ENCODE measurements around the gene UROC1. TPM values are rescaled to one million over a fixed set of nuclear protein-coding genes. Genes with fewer than 3 reads are reported as not detected.

UROC1 gene
- total RNA-seq, 1 experiment from 2014 or later = not detected

- intact Hi-C loops (cut with micrococcal nuclease) = no loop called here
- Histone ChIP-seq H3K27ac (ENCODE audit: low read depth, low read length) (no peak overlapping the region), H3K4me1 (ENCODE audit: control insufficient read depth in 1 of 2, insufficient read depth in 2 of 2, low read length in 2 of 2) (peaks cover 0 to 7% of the 10 kb centered on the region in 2 experiments; a peak in 1 of 4 replicates), H3K27me3 (ENCODE audit: insufficient read depth, low read length) (no peaks in the 10 kb centered on the region), H3K36me3 (ENCODE audit: control insufficient read depth in 1 of 2, insufficient read depth in 2 of 2, low read length in 2 of 2) (peaks cover 0 to 5% of the 10 kb centered on the region in 2 experiments; a peak in 2 of 4 replicates), H2AFZ (ENCODE audit: low read depth, low read length, poor library complexity, severe bottlenecking) (no peak overlapping the region), H3K79me2 (ENCODE audit: insufficient read depth, low read length) (no peaks in the 10 kb centered on the region), H4K20me1 (ENCODE audit: insufficient read depth) (no peaks in the 10 kb centered on the region), H3K4me3 (replicated peaks in 1 of 2; ENCODE audit: low read depth in 1 of 2, low read length in 2 of 2) (no peak overlapping the region), H3K9me3 (ENCODE audit: control insufficient read depth in 1 of 2, insufficient read depth in 1 of 2, low read depth in 1 of 2, low read length in 2 of 2) (no peaks in the 10 kb centered on the region), H3K4me2 (ENCODE audit: low read length) (no peak overlapping the region), H3K9me2 (ENCODE audit: insufficient read depth) (no peaks in the 10 kb centered on the region), H3K9ac (ENCODE audit: low read length) (no peak overlapping the region)
- ChIA-PET CTCF (no interaction called here), RAD21 (ENCODE audit: low non-redundant PET in 1 of 2, low total read pairs in 2 of 2, uncharacterized antibody in 2 of 2, unreplicated experiment in 2 of 2) (no interaction called here), POLR2A (no interaction called here)
- no peak for ATAC-seq
- DNase-seq (ENCODE audit: low read depth, low spot score) = no peak
- no TSS peak for BruUV-seq (replicated peaks)
- TF ChIP-seq JUND (IDR thresholded peaks at IDR 0.05) (no peak), POLR2AphosphoS5 (IDR thresholded peaks at IDR 0.05; ENCODE audit: low read depth, low read length) (no peak), CEBPB (IDR thresholded peaks at IDR 0.05; ENCODE audit: low read depth) (no peak), EGR1 (IDR thresholded peaks at IDR 0.05; ENCODE audit: low read depth) (no peak), SIN3A (IDR thresholded peaks at IDR 0.05; ENCODE audit: low read depth) (no peak), EZH2 (IDR thresholded peaks at IDR 0.05) (no peak), SRF (IDR thresholded peaks at IDR 0.05; ENCODE audit: low read depth) (no peak), POLR2A (IDR thresholded peaks at IDR 0.05; ENCODE audit: borderline replicate concordance, extremely low read depth, insufficient read depth, insufficient read length) (no peak), ELF1 (IDR thresholded peaks at IDR 0.05; ENCODE audit: borderline replicate concordance, low read depth) (no peak)
Measured at GRCh38 chr3:126434264-126434590, 83.3 kb downstream of the UROC1 start.

GRCh38 chr3:126433496-126434263, 83.9 kb downstream of the UROC1 start:
- Histone ChIP-seq H3K4me3 (replicated peaks in 1 of 2; ENCODE audit: low read depth in 1 of 2, low read length in 2 of 2) (no peak overlapping the region), H3K4me2 (ENCODE audit: low read length) (no peak overlapping the region), H3K36me3 (ENCODE audit: control insufficient read depth in 1 of 2, insufficient read depth in 2 of 2, low read length in 2 of 2) (peaks cover 0 to 5% of the 10 kb centered on the region in 2 experiments; a peak in 2 of 4 replicates), H3K27ac (ENCODE audit: low read depth, low read length) (no peak overlapping the region), H3K27me3 (ENCODE audit: insufficient read depth, low read length) (no peaks in the 10 kb centered on the region), H3K9ac (ENCODE audit: low read length) (no peak overlapping the region), H2AFZ (ENCODE audit: low read depth, low read length, poor library complexity, severe bottlenecking) (no peak overlapping the region), H3K9me3 (ENCODE audit: control insufficient read depth in 1 of 2, insufficient read depth in 1 of 2, low read depth in 1 of 2, low read length in 2 of 2) (no peaks in the 10 kb centered on the region), H3K9me2 (ENCODE audit: insufficient read depth) (no peaks in the 10 kb centered on the region), H3K4me1 (ENCODE audit: control insufficient read depth in 1 of 2, insufficient read depth in 2 of 2, low read length in 2 of 2) (peaks cover 0 to 7% of the 10 kb centered on the region in 2 experiments; a peak in 1 of 4 replicates), H3K79me2 (ENCODE audit: insufficient read depth, low read length) (no peaks in the 10 kb centered on the region), H4K20me1 (ENCODE audit: insufficient read depth) (no peaks in the 10 kb centered on the region)
- intact Hi-C loops (cut with micrococcal nuclease) = no loop called here
- DNase-seq (ENCODE audit: low read depth, low spot score) (no peak), ATAC-seq (no peak; the same call in 1 of the 2 replicates)
- ChIA-PET POLR2A (no interaction called here), CTCF (no interaction called here), RAD21 (ENCODE audit: low non-redundant PET in 1 of 2, low total read pairs in 2 of 2, uncharacterized antibody in 2 of 2, unreplicated experiment in 2 of 2) (no interaction called here)
- TF ChIP-seq ZBTB33 (IDR thresholded peaks at IDR 0.05; ENCODE audit: extremely low read depth, insufficient replicate concordance, low read length) (no peak), REST (IDR thresholded peaks at IDR 0.05; ENCODE audit: low read depth) (no peak), YY1 (IDR thresholded peaks at IDR 0.05; ENCODE audit: extremely low read depth, insufficient replicate concordance, low read depth, low read length) (no peak), ATF3 (IDR thresholded peaks at IDR 0.05) (no peak), SP1 (IDR thresholded peaks at IDR 0.05; ENCODE audit: low read depth) (no peak), SIN3A (IDR thresholded peaks at IDR 0.05; ENCODE audit: low read depth) (no peak), RAD21 (IDR thresholded peaks at IDR 0.05; ENCODE audit: low read depth) (no peak), EZH2phosphoT487 (IDR thresholded peaks at IDR 0.05; ENCODE audit: borderline replicate concordance) (no peak), JUND (IDR thresholded peaks at IDR 0.05) (no peak)
- no TSS peak for BruUV-seq (replicated peaks)

Data from HCT116 (cell line).